GM18909 (cell line): ENCODE results near the gene TMEM30A.
A peak's percentile ranks its signal among the peaks of the same experiment; 100 is the strongest.

Source experiments
- ATAC-seq: cut with Tn5 transposase; IDR thresholded peaks from one replicate; pipeline ENCODE4 v1.9.1; 2021; ENCODE audit warnings: mild to moderate bottlenecking; ENCODE audit not compliant: unreplicated experiment, poor library complexity

The TMEM30A gene

GRCh38 chr6:75204217-75204958 lies 80.2 kb downstream of the TMEM30A start:
- peak; percentile 23 for ATAC-seq

GRCh38 chr6:75203721-75204120 lies 80.9 kb downstream of the TMEM30A start:
- ATAC-seq = no peak
